ENCODE measurements around the gene MYO18A.
A peak's percentile ranks its signal among the peaks of the same experiment; 100 is the strongest.

The MYO18A gene

GRCh38 chr17:29193146-29193545, 12.9 kb upstream of the MYO18A start:
- no peak for TF ChIP-seq CTCF (IDR thresholded peaks at IDR 0.05; ENCODE audit: extremely low read depth, missing control alignments)
- no peak for DNase-seq (ENCODE audit: low spot score)

- TF ChIP-seq CTCF (IDR thresholded peaks at IDR 0.05; ENCODE audit: extremely low read depth, missing control alignments) = no peak
- no peak for DNase-seq (ENCODE audit: low spot score)
Observed at GRCh38 chr17:29190592-29191207, 10.5 kb upstream of the MYO18A start.

DNA sequence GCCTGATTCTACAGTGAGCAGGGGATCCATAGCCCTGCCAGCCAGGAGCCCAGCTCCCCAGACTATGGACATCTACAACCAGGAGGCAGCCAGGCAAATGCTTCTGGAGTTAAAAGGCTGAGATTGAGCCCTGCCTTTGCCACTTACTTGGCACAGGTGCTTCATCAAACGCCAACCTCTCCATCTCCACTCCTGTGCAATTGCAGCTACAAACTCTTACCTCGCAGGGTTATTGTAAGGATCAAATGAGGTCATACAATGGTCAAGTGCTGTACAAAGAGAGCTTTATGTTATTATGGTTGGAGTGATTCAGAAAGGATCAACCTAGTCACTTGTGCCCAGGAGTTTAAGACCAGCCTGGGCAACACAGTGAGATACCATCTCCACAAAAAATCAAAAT, 9.8 kb upstream of the MYO18A start:
- no peak for TF ChIP-seq CTCF (IDR thresholded peaks at IDR 0.05; ENCODE audit: extremely low read depth, missing control alignments)
- no peak for DNase-seq (ENCODE audit: low spot score)

- DNase-seq (ENCODE audit: low spot score) = no peak
Observed at GRCh38 chr17:29189355-29189754, 9.2 kb upstream of the MYO18A start.

DNA sequence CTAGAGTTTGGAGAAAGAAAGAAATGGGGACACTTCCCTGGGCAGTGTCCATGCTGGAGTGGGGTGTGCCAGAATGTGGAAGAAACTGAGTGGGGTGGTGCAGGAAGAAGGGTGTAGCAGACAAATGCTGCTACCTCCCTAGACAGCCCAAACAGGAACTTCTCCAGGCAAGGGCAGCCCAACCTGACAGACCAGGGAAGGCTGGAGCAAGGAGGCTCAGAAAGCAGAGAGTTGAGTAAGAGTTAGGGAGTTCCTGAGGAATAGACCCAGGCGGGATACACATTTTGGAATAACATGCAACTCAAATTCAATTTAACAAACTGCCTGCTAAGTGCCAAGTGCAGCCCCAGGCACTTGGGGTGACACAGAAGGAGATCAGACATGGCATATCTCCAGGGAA, 1.0 kb upstream of the MYO18A start:
- DNase-seq (ENCODE audit: low spot score) = no peak
- no peak for TF ChIP-seq CTCF (IDR thresholded peaks at IDR 0.05; ENCODE audit: extremely low read depth, missing control alignments)

More at GRCh38 chr17:29189355-29189754, 9.2 kb upstream of the MYO18A start:
- TF ChIP-seq CTCF (IDR thresholded peaks at IDR 0.05; ENCODE audit: extremely low read depth, missing control alignments) = no peak

DNA sequence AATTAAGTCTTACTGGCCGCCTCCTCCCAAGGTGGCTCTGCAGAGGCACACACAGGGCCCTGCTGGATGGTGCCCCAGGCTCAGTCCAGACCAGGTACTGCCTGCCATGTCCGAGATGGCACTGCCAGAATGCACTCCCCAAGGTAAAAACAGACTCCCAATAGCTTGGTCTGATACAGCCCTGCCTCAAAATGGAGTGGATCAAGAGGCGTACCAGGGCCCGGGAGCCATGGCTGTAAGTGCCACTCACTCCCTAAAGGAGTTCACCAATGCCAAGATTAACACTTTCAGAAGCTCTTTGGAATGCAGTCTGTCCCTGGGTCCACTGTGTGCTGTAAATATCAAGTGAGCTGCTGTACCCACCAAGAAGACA, 576 bp upstream of the MYO18A start:
- DNase-seq (ENCODE audit: low spot score) = no peak
- no peak for TF ChIP-seq CTCF (IDR thresholded peaks at IDR 0.05; ENCODE audit: extremely low read depth, missing control alignments)

DNA sequence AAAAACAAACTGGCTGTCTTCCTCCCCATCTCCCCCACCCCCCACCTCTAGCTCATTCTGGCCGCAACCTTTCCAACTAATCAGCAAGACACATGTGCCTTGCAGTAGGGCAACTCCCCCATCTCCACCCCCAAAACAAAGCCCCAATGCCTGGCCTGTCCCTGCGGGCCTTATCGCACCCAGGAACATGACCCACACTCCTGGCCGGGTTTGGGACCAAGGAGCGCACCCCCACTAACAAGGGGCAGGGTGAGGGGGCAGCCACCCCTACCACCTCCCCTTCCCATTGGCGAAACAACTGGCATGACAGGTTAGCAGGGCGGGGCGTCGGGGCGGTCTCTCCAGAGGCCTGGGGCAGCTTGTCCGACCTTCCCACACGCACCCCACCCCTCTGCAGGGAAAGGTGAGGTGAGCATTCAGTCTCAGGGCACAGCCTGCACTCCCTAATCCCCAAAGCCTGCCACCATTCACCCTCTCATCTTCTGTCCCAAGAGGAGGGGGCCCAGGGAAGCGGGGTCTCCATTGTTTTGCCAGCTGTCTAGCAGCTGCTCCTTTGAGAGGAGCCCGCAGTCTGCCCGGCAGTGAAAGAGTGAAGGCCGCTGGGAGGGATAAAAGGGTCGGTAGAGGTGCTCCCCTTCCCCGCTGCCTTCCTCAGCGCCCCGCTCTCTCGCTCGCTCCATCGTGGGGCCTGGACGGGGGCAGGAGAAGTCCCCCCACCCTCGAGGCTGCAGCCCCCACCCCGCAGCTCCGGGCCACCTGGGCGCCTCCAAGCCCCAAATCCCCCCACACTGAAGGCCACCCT, 765 bp downstream of the MYO18A start:
- peak; percentile 40 for DNase-seq (ENCODE audit: low spot score)
- no peak for TF ChIP-seq CTCF (IDR thresholded peaks at IDR 0.05; ENCODE audit: extremely low read depth, missing control alignments)
